Esophagus muscularis mucosa (tissue), 4 donors: ENCODE data around the gene TMEM51. TPM values are rescaled to one million over a fixed set of nuclear protein-coding genes. Genes with fewer than 3 reads are reported as not detected.

Experiments
- DNase-seq: peaks from one replicate; pipeline ENCODE4 v3.0.0-alpha.2; 2017; ENCODE audit errors: extremely low spot score
- H3K27ac ChIP-seq, 4 donors: fragments of 200-600 bp; sonication (generic); replicated peaks in 1 of 4; 1 replicate in 3 of 4; 2 replicates in 1 of 4; pipeline ENCODE4 v1.5.1; 2016 to 2019; ENCODE audit warnings: mild to moderate bottlenecking in 1 of 4
- H3K27me3 ChIP-seq, 4 donors: fragments of 200-600 bp; sonication (generic); one replicate each; pipeline versions ENCODE4 v1.5.1 to v1.6.0; 2016 to 2019
- H3K36me3 ChIP-seq, 4 donors: fragments of 200-600 bp; sonication (generic); one replicate each; pipeline ENCODE4 v1.5.1; 2016 to 2019
- H3K4me1 ChIP-seq, 4 donors: fragments of 200-600 bp; sonication (generic); one replicate each; pipeline ENCODE4 v1.5.1; 2016 to 2019
- H3K4me3 ChIP-seq, 4 donors: fragments of 200-600 bp; sonication (generic); 1 replicate in 2 of 4; 2 replicates in 2 of 4; pipeline ENCODE4 v1.5.1; 2016 to 2019; ENCODE audit warnings: mild to moderate bottlenecking in 4 of 4, moderate library complexity in 1 of 4
- H3K9me3 ChIP-seq, 4 donors: fragments of 200-600 bp; sonication (generic); 1 replicate in 3 of 4; 2 replicates in 1 of 4; pipeline ENCODE4 v1.5.1; 2016 to 2019
- EP300 ChIP-seq: sonication (generic); formaldehyde crosslinking; IDR thresholded peaks from one replicate; pipeline ENCODE4 v1.6.1; 2017; ENCODE audit warnings: antibody characterized with exemption
- POLR2A ChIP-seq: fragments of 450-650 bp; IDR thresholded peaks from one replicate; pipeline ENCODE4 v1.6.1; 2017; ENCODE audit warnings: antibody characterized with exemption, moderate library complexity, mild to moderate bottlenecking, low read depth
- POLR2AphosphoS5 ChIP-seq, 2 donors: sonication (generic); formaldehyde crosslinking; IDR thresholded peaks; one replicate each; pipeline ENCODE4 v1.6.1; 2017; ENCODE audit warnings: antibody characterized with exemption in 2 of 2
- WGBS: methylation state at CpG from one replicate; pipeline ENCODE4 v1.1.5; 2018; 5-methylcytosine and 5-hydroxymethylcytosine counted together
- intact Hi-C: fragments of 100-400 bp; cut with DNase I; formaldehyde crosslinking; loops from one replicate; pipeline ENCODE4 v1.15.1; 2023
- total RNA-seq, 4 donors: library from RNA; depleted of rRNA; stranded (reverse); fragments of >200 nt; gene quantifications; one replicate each; pipeline versions ENCODE4 v1.1.0 to v1.2.1, GENCODE V29; 2016
- TF ChIP-seq, protein P1 (sequence below), 3 experiments: fragments of 200-600 bp in 2 of 3; fragments of 450-650 bp in 1 of 3; sonication (generic) in 2 of 3; IDR thresholded peaks; one replicate each; pipeline ENCODE4 v1.5.1; 2017 to 2019; ENCODE audit warnings: antibody characterized with exemption in 3 of 3, mild to moderate bottlenecking in 2 of 3, moderate library complexity in 1 of 3

TMEM51 gene
- total RNA-seq, 4 donors from 2014 or later: 8.6 to 17.2 (median 11.4) TPM

DNA sequence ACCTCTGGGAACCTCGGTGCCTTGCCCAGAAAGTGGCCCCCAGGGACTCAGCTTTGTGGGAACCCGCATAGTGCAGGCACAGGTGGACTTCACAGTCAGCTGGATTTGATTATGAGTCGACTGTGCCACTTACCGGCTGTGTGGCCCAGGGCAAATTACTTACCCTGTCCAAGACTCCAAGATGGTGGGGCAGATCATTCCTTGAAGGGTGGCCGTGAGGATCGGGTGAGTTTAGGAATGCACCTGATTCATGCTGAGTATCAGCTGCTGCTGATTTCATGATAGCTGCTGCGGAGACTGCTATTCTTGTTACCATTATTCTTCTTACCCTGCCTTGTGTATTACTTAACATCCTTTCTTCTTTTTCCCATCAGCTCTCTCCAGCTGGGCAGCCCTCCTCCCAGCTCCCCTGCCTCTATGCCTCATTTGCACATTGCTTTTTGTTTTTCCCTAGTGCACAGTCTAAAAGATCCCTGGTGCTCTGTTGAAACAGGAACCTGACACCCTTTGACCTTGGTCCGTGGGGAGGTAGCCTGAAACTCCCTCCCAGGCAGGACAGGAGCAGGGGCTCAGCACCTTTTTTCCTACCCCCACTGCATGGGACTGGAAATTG, 53.0 kb downstream of the TMEM51 start:
- Histone ChIP-seq H3K4me1 (peaks cover 0 to 38% (median 23%) of the 10 kb centered on the region in 4 donors), H3K9me3 (no peaks in the 10 kb centered on the region), H3K4me3 (no peak overlapping the region), H3K27ac (no peak overlapping the region), H3K36me3 (no peaks in the 10 kb centered on the region), H3K27me3 (no peaks in the 10 kb centered on the region)
- intact Hi-C loops: no loop called here
- DNase-seq: no peak
- TF ChIP-seq POLR2A (no peak), EP300 (no peak), POLR2AphosphoS5 (IDR thresholded peaks at IDR 0.05) (no peak)
- TF ChIP-seq, protein P1, sequence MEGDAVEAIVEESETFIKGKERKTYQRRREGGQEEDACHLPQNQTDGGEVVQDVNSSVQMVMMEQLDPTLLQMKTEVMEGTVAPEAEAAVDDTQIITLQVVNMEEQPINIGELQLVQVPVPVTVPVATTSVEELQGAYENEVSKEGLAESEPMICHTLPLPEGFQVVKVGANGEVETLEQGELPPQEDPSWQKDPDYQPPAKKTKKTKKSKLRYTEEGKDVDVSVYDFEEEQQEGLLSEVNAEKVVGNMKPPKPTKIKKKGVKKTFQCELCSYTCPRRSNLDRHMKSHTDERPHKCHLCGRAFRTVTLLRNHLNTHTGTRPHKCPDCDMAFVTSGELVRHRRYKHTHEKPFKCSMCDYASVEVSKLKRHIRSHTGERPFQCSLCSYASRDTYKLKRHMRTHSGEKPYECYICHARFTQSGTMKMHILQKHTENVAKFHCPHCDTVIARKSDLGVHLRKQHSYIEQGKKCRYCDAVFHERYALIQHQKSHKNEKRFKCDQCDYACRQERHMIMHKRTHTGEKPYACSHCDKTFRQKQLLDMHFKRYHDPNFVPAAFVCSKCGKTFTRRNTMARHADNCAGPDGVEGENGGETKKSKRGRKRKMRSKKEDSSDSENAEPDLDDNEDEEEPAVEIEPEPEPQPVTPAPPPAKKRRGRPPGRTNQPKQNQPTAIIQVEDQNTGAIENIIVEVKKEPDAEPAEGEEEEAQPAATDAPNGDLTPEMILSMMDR (IDR thresholded peaks at IDR 0.05): no peak
- 71% methylated on average over 8 of the region's 8 CpGs for WGBS

DNA sequence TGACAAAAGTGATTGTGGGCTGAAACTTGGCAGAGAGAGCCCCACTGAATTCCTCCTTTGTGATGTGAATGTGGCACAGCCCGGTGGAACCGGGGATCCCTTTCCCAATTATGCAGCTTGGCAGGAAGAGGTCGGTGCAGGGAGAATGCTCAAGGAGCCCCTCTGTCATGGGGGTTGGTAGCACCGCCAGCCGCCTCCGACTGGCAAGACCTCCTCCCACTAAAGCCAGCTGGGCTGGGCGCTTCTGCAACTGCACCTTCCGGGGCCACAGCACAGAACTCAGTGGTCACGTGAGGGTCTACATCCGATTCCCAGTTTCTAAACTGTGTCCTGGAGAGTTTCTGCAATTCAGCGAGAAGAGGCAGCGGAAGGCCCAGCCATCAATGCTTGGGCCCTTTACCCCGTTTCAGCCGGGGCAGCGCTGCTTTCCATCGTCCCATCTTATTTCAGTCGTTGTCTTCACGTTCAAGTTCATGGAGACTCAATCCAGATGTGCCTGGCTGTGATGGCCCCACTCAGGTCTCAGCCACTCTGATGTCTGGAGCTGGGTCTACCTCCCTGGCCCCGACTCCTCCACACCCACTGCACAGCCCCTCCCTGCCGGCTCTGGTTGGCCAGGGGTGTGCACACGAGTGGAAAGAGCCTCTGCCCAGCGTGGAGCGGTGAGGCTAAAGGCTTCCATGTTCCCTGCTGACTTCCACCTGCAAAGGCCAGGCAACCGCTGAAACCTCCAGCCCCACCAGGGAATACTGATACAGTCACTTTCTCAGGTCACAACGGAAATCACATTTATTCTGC, 53.7 kb downstream of the TMEM51 start:
- no peak for DNase-seq
- no peaks in the 10 kb centered on the region for H3K27me3 ChIP-seq
- no peak for TF ChIP-seq POLR2A
- TF ChIP-seq, protein P1 (IDR thresholded peaks at IDR 0.05): no peak
- TF ChIP-seq POLR2AphosphoS5 (IDR thresholded peaks at IDR 0.05): no peak
- no peak for TF ChIP-seq EP300
- H3K9me3 ChIP-seq: no peaks in the 10 kb centered on the region
- H3K36me3 ChIP-seq: no peaks in the 10 kb centered on the region
- H3K4me3 ChIP-seq: no peak overlapping the region
- H3K27ac ChIP-seq: no peak overlapping the region
- intact Hi-C loops: no loop called here
- WGBS: 85% methylated on average over 20 of the region's 25 CpGs
- peaks cover 0 to 32% (median 19%) of the 10 kb centered on the region in 4 donors for H3K4me1 ChIP-seq

DNA sequence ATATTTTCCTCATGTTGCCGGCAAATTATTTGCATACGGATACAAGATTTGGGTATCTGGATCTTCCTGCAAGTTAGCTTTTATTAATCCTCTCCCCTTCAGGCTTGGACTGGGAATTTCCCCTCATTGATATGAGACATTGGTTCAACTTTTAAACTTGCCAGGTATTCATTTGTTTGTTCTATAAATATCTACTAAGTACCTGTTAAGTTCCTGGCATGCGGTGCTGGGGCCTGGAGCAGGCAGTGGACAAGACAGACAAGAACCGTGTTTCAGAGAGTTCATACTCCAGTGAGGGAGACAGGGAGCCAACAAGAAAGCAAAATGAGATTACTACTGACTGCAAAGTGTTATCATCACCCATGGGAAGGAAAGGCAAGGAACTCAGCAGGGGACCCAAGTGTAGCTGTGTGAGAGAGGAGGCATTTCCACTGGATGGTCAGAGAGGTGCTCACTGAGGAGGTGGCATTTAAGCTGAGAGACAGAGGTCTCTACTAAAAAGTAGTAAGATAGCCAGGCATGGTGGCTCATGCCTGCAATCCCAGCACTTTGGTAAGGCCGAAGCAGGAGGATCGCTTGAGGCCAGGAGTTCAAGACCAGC, 54.4 kb downstream of the TMEM51 start:
- 81% methylated on average over 6 of the region's 6 CpGs for WGBS
- Histone ChIP-seq H3K4me1 (peaks cover 0 to 38% (median 26%) of the 10 kb centered on the region in 4 donors), H3K27ac (no peak overlapping the region), H3K9me3 (no peaks in the 10 kb centered on the region), H3K4me3 (no peak overlapping the region), H3K36me3 (no peaks in the 10 kb centered on the region), H3K27me3 (no peaks in the 10 kb centered on the region)
- no peak for DNase-seq
- intact Hi-C loops: no loop called here
- TF ChIP-seq EP300 (no peak), POLR2A (no peak), POLR2AphosphoS5 (IDR thresholded peaks at IDR 0.05) (no peak)
- TF ChIP-seq, protein P1 (IDR thresholded peaks at IDR 0.05): no peak

DNA sequence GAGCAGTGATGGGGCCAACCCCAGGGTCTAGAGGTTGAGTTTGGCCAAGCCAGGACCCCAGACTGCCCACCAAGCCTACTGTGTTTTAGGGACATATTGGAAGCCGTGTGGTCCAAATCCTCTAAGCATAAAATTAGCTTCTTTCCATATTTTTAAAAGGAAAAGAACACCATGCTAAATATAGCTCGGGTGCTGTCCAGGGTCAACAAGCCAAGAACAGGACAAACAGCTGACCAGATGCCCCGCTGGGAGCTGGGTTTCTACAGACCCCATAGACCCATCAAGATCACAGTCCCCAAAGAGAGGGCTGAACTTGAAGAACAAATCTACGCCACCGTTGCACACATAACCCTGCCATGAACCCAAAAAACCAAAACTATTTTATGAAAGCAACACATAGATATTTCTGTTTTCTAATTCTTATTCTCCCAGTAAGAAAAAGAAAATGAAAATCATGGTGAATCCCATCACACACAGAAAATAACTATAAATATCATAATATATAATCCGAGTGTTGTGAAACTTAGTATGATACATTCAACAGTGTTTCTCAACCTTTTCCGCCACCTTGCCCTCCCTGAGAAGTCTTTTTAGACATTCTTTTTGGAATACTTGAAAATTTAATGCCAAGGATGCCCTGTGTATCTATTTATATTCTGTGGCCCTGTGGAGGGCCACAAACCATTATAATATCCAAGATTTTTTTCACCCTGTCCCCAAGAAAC, 57.3 kb downstream of the TMEM51 start:
- H3K4me1 ChIP-seq: peaks cover 0 to 65% (median 51%) of the 10 kb centered on the region in 4 donors
- no peak overlapping the region for H3K4me3 ChIP-seq
- no peak for TF ChIP-seq POLR2A
- TF ChIP-seq, protein P1 (IDR thresholded peaks at IDR 0.05): no peak
- no peak for TF ChIP-seq EP300
- no peak for TF ChIP-seq POLR2AphosphoS5 (IDR thresholded peaks at IDR 0.05)
- DNase-seq: no peak
- no peaks in the 10 kb centered on the region for H3K9me3 ChIP-seq
- no peak overlapping the region for H3K27ac ChIP-seq
- H3K36me3 ChIP-seq: no peaks in the 10 kb centered on the region
- no peaks in the 10 kb centered on the region for H3K27me3 ChIP-seq
- intact Hi-C loops: no loop called here
- 81% methylated on average over 7 of the region's 7 CpGs for WGBS
